Stimulated activated CD8-positive, alpha-beta memory T cell treated with anti-CD3 and anti-CD28 coated beads, Interleukin-4, amount 100 ng/mL, for 4 hours (primary cell): ENCODE data around the gene TRAPPC1.
A peak's percentile ranks its signal among the peaks of the same experiment; 100 is the strongest.

Source experiments
- DNase-seq, 2 donors: peaks; one replicate each; pipeline ENCODE4 v3.0.0-alpha.2; 2020; ENCODE audit warnings: low read depth in 2 of 2, low spot score in 1 of 2

The TRAPPC1 gene

DNA sequence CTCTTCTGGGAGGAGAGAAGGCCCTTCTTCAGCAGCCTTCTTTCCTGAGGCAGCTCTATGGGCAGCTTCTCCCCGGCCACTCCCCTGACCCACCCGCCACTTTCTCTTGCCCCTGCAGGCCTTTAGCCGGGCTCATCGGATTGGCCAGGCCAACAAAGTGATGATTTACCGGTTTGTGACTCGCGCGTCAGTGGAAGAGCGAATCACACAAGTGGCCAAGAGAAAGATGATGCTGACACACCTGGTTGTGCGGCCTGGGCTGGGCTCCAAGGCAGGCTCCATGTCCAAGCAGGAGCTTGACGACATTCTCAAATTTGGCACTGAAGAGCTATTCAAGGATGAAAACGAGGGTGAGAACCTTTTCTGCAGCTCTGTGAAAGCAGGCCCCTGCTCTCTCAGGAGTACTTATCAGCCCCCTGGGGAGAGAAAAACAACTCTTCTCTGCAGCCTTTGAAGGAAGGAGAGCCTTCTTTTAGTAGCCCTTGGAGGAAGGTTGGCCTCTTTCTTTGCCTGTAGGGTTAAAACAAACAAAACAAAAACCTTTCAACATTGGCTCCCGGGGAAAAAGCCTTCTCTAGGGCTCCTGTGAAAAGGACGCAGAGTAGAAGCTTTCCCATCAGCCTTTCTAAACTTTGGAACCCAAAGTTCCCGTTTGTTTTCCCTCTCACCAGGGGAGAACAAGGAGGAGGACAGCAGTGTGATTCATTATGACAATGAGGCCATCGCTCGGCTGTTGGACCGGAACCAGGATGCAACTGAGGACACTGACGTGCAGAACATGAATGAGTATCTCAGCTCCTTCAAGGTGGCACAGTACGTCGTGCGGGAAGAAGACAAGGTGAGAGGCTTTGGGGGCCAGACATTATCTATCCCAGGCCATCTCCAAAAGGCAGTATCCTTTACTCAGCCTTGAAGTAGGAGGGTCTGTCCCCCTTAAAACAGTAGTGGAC, 28.3 kb downstream of the TRAPPC1 start:
- no peak for DNase-seq

DNA sequence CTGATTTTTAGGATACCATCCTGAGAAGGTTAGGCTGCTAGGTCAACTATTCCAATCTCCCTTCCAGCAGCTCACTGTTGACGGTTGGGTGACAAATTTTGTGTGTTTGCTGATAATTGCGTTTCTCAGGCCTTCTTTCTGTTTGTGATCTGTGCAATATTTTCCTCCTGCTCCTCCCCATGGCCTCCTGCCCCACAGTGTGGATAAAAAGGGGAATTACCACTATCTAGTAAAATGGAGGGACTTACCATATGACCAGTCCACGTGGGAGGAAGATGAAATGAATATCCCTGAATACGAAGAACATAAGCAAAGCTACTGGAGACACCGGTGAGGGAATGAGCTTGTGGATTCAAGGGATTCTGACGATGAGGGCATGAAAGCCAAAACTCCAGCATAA, 34.0 kb downstream of the TRAPPC1 start:
- no peak for DNase-seq

DNA sequence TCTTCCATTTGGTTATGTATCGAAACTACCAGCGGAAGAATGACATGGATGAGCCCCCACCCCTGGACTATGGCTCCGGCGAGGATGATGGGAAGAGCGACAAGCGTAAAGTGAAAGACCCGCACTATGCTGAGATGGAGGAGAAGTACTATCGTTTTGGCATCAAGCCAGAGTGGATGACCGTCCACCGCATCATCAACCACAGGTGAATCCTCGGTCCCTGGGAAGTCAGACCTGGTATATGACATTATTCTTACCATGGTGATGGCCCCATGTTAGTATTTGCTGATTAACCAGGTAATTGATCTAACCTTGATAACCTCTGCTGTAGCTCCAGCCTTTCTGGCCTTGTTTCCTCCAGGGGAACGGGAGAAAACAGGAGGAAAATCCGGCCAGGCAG, 34.7 kb downstream of the TRAPPC1 start:
- DNase-seq = no peak

- no peak for DNase-seq
Observed at GRCh38 chr17:7894866-7895265, 36.9 kb downstream of the TRAPPC1 start.

- DNase-seq = no peak
Observed at GRCh38 chr17:7894226-7894625, 37.5 kb downstream of the TRAPPC1 start.

- DNase-seq = no peak
Observed at GRCh38 chr17:7893187-7893880, 38.4 kb downstream of the TRAPPC1 start.

GRCh38 chr17:7889166-7889955, 42.4 kb downstream of the TRAPPC1 start:
- no peak for DNase-seq

- DNase-seq = peak in 1 of 2 donors; percentile 19
Observed at GRCh38 chr17:7888184-7888920, 43.4 kb downstream of the TRAPPC1 start, which contains the start of gene CHD3. Gene CHD3, plus strand, starts transcription at chr17:7888789. Its CDS starts 212 bp downstream, at chr17:7889001.

DNA sequence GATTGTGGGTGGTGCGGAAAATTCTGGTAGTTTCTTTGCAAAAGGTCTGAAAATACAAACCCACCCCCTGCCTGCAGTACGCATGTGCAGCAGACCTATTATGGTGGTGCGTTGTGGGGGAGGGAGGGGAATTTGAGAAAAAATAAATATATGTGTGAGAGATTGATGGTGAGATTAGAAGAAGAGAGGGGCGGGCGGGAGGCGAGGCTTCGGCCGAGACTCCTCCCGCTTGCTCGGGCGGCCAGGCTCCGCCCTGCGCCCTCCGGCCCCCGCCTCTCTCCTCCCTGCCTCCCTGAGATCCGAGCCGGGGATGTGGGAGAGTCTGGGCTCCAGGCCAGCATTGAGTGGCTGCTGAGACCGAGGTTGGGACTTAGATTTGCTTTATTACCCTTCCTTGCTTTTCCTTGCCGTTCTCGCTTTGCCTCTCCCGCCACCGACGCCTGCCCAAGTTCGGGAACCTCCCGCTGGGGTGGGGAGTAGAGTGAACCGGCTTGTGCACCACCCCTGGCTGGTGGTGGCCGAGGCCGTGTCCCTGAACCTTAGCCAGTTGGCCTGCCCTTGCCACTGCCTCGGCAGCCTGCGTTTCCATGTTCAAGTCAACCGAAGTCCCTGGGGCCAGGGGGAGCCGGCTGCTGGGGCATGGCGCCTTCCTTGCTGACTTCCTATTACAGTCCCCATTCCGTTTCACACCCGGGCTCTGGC, 44.1 kb downstream of the TRAPPC1 start:
- DNase-seq = peak; percentile 82 to 87

DNA sequence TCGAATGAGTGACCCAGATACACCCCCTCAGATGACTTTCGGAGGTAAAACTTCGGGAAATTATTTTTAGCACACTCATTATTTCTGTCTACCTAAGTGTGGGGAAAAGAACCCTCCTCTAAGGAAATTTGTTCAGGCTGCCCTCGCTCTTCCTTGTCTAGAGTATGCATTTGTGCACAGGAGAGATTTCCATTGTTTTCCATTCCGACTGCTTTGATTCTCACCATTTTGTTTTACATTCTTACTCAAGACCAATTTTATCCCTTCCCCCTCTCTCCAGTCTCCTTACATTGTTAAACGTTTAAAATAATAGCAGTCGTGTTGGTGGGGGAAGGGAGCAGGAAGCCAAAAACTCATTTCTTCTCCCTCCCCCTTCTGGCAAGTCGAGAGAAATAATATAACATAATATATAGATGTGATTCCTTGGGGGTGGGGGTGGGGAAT, 44.7 kb downstream of the TRAPPC1 start:
- no peak for DNase-seq

GRCh38 chr17:7886227-7887037, 45.3 kb downstream of the TRAPPC1 start:
- DNase-seq = peak; percentile 11 to 29

DNA sequence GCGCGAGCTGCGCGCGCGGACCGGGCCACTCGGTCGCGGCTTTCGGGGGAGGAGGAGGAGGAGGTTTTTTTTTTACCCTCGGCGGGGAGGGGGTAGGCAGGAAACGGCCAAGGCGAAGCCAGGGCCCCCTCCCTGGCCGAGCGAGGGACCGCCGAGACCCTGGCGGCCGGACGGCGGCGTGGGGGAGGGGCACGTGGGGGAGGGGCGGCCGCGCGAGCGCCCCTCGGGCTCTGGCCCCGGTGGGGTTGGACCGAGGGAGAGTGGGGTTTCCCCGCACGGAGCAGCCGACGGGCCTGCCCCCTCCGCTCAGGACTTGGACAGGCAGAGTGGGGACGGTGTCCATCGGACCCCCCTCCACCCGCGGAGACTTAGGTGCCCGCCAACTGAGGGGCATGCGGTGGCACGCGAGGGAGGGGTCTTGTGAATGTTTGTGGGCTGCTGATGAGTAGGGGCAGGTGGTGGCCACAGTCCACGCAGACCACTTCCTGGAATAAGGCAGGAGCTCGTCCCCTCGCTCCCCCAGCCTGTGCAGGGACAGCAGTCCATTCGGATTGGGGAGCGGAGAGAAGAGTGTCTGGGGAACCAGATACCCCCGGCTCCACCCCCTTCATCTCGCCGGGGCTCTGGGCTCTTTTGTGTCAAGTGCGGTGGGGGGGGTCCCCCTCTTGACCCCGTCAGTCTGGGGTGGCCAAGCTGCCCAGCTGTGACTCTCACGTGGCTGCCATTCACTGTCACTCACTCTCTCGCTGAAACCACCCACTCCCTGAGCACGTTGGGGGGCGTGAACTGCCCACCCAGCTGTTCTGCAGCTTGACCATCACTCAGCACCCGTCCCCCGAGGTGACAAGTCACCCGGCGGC, 46.1 kb downstream of the TRAPPC1 start:
- DNase-seq = peak; percentile 4 to 27

DNA sequence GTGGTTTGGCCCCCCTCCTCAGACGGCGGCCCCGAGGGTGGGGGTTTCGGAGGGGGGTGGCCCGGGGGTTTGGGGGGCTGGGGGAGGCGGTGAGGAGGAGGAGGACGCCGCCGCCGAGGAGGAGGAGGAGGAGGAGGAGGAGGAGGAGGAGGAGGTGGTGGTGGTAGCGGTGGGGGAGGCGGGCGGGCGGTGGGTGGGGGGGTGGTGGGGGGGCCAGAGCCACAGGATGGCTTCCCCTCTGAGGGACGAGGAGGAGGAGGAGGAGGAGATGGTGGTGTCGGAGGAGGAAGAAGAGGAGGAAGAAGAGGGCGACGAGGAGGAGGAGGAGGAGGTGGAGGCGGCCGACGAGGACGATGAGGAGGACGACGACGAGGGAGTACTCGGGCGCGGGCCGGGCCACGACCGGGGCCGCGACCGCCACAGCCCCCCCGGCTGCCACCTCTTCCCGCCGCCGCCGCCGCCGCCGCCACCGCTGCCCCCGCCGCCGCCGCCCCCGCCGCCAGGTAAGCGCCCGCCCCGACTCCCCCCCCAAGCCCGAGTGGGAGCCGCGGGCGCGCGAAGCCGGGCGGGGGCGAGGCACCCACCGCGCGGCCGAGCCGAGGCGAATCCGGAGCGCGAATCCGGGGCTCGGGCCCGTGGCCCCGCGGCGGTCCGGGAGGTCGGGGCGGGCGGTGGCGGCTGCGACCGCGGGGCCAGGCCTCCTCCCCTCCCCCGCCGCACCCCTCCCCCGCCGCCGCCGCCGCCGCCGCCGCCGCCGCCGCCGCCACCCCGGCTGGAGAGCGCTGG, 47.0 kb downstream of the TRAPPC1 start:
- DNase-seq = peak; percentile 17 to 32

DNA sequence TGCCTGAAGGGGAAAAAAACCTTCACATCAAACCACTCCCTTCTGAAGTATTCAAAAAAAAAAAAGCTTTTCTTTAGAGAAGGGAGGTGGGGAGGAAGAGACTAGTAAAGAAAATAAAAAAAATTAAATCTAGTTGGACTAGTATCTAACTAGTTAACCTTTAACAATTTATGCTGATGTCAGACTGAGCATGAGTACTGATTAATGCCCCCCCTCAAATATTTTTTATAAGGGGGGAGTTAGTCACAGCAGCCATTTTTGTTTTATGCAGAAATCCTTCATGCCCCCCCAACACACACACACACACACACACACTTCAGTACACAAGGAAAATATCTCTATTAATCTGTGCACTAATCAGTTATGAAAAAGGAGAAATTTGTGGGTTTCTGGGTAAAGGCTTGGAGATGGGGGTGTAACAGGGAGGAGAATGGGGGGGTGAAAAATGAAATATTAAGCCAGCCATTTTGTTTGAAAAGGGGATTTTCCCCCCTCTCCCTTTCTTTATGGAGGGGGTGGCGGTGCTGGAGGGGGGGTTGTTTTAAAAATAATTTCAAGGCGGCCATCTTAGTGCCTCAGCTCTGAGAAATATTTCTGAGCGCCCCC, 47.9 kb downstream of the TRAPPC1 start:
- DNase-seq = peak in 1 of 2 donors; percentile 21

GRCh38 chr17:7882629-7883028, 49.1 kb downstream of the TRAPPC1 start:
- no peak for DNase-seq

DNA sequence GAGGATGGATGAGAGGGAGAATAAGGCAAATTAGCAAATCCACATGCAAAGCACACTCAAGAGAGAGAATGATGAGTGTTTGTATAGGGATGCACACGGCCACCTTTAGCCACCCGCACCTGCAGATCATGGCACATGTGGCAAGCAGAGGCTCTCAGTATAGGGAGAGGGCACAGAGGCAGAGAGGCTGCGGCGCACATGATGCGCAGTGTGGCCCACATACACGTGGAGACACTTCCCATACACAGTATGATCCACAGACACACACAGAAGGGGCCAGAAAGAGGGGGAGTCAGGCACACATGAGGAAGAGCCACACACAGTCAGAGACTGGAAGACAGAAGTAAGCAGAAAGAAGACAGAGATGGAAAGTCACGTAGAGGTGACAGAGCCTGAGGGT, 49.7 kb downstream of the TRAPPC1 start:
- DNase-seq = no peak
